GM10248 (cell line): ENCODE measurements around the gene COL6A3.

Source experiments
- CTCF ChIA-PET: fragments of 300-600 bp; sonication (Branson Sonifier 250); formaldehyde crosslinking; extraction: SDS; loops from one replicate; lab custom pipeline; 2021; ENCODE audit warnings: antibody characterized with exemption; lab: Yijun Ruan, JAX
- POLR2A ChIA-PET: fragments of 350-650 bp; sonication (Branson Sonifier 250); formaldehyde crosslinking; extraction: SDS; loops from one replicate; lab custom pipeline; 2020; ENCODE audit warnings: antibody characterized with exemption; lab: Yijun Ruan, JAX
- DNase-seq: peaks from one replicate; pipeline ENCODE4 v3.0.0; 2012; ENCODE audit errors: extremely low spot score
- CTCF ChIP-seq: IDR thresholded peaks from 2 replicates; pipeline ENCODE4 v1.5.1; 2012; ENCODE audit warnings: mild to moderate bottlenecking, low read depth; ENCODE audit errors: extremely low read depth, missing control alignments, control extremely low read depth

COL6A3 gene

GRCh38 chr2:237351046-237351445, 62.9 kb downstream of the COL6A3 start:
- POLR2A ChIA-PET, result no interaction called here
- CTCF ChIA-PET, result no interaction called here
- TF ChIP-seq CTCF, result no peak
- DNase-seq, result no peak

GRCh38 chr2:237350597-237350996, 63.4 kb downstream of the COL6A3 start:
- no peak for TF ChIP-seq CTCF
- ChIA-PET CTCF (no interaction called here), POLR2A (no interaction called here)
- no peak for DNase-seq

- no peak for DNase-seq
- ChIA-PET POLR2A (no interaction called here), CTCF (no interaction called here)
- TF ChIP-seq CTCF, result no peak
These were observed 63.9 kb downstream of the COL6A3 start for GRCh38 chr2:237350070-237350469.

- POLR2A ChIA-PET, result no interaction called here
- CTCF ChIA-PET, result no interaction called here
- no peak for TF ChIP-seq CTCF
- no peak for DNase-seq
These were observed 65.6 kb downstream of the COL6A3 start for GRCh38 chr2:237348281-237348865.

GRCh38 chr2:237345891-237346640, 67.9 kb downstream of the COL6A3 start:
- ChIA-PET CTCF (interaction anchor here (1.2 kb wide), 1 partner anchor 13 kb away, joined by 3 read pairs; no protein-coding TSS in a partner anchor), POLR2A (no interaction called here)
- no peak for DNase-seq
- TF ChIP-seq CTCF, result no peak

GRCh38 chr2:237345411-237345810, 68.6 kb downstream of the COL6A3 start:
- POLR2A ChIA-PET, result no interaction called here
- no peak for TF ChIP-seq CTCF
- CTCF ChIA-PET, result no interaction called here
- DNase-seq, result no peak
